Suppressor macrophage (primary cell): ENCODE measurements around the gene SNTA1.
A peak's percentile ranks its signal among the peaks of the same experiment; 100 is the strongest.
"Not testable (repeated sequence)": the region's sequence is repeated elsewhere in the genome, so short reads cannot be mapped to it uniquely, and the experiment has no call there.

ENCODE experiments used
- DNase-seq, 4 experiments: peaks; one replicate each; pipeline ENCODE4 v3.0.0-alpha.2; 2020 to 2022

SNTA1 gene

DNA sequence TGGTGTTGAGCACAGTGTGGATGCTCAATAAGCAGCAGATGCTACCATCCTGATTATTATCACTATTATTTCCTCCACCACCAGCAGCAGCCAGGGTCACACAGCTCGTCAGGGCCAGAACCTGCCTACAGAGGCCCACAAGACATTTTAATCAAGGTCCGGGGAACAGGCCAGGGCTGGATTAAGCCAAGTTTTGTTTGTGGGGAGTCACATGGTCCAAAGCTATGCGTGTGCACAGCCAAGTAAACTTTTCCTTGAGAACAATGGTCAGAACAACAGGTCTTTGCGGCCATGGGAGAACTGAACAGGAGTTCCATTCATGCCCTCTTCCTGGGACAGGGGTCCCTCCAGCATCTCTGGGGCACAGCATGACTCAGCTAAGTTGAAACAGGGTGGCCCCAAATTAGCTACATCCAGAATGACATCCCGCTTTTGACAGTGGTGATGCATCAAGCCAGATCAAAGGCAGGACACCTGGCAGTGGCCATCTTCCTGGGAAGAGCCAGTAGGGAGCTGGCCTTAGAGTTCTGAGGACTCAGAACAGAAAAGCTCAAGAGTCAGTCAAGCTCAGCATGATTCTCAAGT, 11.7 kb downstream of the SNTA1 start:
- DNase-seq: no peak

DNA sequence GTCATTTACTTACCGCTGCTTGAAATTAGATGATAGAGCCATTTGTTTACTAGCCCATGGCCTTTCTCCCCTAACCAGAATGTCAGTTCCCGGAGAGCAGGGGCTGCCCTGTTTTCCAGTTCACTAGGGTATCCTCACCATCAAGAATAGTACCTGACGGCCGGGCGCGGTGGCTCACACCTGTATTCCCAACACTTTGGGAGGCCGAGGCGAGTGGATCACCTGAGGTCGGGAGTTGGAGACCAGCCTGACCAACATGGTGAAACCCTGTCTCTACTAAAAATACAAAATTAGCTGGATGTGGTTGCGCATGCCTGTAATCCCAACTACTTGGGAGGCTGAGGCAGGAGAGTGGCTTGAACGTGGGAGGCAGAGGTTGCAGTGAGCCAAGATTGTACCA, 19.7 kb downstream of the SNTA1 start:
- DNase-seq: not testable (repeated sequence)

DNA sequence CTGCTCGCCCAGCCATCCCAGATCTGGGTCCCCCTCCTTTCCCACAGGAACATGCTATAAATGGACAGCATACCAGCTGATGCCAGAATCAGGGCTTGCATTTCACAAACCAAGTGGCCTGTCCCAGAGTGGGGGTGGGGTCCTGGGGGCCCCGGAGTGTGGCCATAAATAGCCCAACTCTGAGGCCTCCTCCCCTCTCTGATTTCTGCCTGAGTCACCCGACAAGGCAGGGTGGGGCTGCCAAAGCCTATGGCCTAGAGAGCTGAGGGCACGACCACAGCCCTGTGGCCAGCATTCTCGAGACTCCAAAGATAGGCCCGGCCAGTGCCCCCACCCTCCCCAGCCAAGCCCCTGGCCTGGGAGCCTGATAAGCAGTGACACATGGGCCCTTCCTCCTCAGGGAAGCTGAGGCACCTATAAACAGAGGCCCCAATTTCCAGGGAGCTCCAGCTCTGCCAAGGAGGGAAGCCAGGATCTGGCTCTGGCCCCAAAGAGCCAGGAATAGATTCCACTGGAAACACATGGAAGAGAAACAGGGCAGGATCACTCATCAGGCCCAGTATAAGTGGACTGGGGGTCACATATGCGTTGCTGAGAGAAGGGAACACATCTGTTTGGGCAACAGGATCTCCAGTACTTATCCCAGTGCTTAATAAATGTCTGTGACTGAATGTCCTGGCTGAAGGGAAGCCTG, 20.3 kb downstream of the SNTA1 start:
- no peak for DNase-seq

DNA sequence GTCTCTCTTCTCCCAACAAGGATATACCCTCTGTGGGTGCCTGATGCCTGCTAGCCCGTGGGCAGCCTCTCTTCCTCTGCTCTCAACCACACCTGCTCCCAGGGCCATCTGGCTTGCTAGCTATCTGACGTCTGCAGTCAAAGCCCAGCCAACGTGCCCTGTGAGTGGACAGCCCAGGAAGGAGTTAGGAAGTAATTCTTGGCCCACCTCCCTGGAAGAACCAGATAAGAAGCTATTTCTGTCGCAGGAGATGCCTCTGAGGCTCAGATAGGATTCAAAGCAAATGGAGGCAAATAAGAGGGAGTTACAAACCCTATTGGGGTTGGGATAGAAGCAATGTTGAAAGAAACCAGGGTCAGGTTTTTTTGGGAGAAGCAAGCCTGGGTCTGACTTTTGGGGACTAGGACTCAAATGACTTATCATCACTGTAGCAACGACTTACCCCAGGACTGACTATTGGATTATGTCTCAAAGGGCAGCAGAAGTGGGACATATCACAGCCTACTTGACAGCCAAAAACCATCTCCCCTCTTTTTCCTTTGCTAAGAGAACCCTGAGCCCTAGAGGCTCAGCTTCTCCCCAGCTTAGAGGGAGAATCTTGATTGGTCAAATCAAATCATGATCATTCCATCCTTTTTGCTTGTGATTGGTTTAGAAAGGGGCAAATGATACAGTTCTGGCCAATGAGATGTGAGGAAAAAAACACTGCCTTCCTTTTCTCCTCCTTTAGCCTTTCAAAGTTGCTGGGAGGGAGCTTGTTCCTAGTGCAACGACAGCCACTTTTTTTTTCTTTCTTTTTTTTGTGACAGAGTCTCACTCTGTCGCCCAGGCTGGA, 24.2 kb downstream of the SNTA1 start:
- no peak for DNase-seq

DNA sequence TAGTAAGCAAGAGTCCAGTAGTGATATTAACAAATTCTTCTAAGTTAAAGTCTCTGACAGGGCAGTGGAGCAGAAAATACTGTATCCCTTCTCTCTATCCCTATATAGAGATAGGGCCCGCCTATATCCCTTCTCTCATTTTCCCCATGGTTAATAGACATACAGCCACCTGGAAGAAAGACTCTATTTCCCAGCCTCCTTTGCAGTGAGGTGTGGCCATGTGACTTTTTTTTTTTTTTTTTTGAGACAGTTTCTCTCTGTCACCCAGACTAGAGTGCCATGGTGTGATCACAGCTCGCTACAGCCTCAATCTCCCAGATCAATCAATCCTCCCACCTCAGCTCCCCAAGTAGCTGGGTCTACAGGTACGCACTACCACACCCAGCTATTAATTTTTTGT, 25.5 kb downstream of the SNTA1 start:
- DNase-seq: no peak

- DNase-seq: peak in 2 of 4 experiments; percentile 15 to 30
Measured at GRCh38 chr20:33415948-33416347, 27.6 kb downstream of the SNTA1 start.

DNA sequence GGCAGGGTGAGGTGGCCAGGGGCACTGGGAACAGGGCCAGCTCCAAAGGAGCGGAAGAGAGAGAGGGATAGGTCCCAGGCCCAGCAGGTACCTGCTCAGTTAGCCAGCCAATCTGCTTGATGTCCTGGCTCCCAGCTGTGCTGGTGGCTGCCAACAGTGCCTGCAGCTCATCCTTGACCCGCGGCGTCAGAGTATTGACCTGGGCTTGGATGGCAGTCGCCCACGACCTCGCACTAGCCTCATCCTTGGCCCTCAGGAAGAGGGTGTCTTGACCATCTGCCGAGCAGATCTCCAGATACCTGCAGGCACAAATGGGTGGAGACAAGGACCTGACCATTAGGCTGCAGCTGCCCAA, 31.1 kb downstream of the SNTA1 start:
- no peak for DNase-seq

DNA sequence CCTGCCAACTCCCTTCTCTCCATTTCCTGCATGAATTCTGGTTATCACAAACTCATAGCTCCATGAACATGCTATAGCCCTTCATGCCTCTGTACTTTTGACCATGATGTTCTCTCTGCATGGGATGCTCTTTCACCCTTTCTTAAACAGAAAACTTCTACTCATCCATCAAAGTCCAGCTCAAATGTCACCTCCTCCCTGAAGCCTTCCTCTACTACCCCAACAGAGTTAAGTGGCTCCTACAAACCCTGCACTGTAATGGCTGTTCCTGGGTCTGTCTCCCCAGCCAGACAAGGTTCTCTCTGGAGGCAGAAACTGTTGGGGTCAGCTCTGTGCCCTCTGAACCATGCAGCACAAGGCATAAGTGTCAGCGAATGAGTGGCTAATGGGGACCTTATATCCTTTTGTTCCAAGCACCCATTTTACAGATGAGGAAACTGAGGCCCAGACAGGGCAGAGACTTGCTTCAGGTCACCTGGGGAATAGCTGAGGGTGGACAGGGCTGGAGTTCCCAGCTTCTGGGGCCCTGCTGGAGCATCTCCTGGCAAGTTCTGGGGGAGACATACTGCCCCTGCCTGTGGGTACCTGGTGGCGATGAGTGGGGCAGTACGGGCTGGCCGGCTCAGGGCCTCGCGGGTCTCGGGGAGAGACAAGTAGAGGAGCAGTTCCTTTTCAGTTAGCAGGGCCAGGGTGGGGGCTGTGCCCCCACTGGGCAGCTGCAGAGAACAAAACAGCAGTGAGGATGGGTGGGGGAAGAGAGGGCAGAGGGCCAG, 31.7 kb downstream of the SNTA1 start:
- no peak for DNase-seq

GRCh38 chr20:33411242-33411641, 32.3 kb downstream of the SNTA1 start:
- DNase-seq: no peak

- no peak for DNase-seq
Measured at GRCh38 chr20:33410081-33410742, 33.4 kb downstream of the SNTA1 start.

DNA sequence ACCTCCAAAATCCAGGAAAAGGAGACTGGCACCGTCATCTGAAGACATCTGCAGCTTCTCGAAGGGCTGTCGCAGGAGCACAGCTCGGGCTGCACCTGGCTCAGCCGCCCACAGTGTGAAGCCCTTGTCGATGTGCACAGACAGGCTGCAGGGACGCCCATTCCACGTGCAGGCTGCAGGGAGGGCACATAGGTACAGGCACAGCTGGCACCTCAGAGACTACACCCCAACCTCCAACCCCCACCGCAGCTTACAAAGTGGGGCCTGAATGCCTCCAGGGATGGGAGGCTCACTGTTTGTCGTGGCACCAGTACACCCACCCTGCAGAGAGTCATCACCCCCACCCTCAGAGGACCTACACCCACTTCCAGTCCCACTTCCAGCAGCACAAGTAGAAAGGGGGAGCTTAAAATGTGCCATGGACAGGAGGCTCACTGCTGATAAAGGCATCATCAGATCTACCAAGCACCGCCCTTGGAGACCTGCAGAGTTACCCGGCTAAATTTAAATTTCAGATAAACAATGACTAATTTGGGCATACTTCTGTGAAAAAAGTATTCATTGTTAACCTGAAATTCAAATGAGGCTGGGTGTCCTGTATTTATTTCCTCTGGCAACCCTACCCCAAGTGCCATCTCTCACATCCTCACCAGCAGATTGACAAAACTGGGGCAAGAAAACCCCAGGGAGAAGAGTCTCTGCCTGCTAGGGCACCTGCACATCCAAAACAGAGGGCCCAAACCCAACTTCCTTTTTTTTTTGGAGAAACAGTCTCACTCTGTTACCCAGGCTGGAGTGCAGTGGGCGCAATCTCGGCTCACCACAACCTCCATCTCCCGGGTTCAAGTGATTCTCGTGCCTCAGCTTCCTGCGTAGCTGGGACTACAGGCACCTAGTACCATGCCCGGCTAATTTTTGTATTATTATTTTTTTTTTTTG, 34.6 kb downstream of the SNTA1 start:
- DNase-seq: peak in 2 of 4 experiments; percentile 16 to 19

DNA sequence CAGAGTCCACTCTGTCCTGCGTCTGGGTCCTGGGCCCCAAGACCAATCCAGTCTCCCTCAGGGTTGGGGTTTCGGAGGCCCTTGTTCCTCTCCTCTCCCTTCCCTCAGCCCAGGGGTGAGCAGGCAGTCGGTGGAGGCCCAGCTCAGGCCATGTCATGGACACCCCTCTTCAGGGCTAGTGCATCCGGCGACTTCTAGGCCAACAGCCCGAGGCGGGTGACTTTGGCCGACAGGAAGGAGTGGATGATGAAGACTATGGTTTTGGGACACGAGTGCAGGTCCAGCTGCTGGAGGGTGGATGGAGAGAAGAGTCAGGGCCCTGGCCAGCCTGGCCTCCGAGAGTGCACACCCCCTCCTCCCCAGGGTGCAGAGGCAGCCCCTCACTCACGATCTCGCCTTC, 35.2 kb downstream of the SNTA1 start:
- DNase-seq: no peak

DNA sequence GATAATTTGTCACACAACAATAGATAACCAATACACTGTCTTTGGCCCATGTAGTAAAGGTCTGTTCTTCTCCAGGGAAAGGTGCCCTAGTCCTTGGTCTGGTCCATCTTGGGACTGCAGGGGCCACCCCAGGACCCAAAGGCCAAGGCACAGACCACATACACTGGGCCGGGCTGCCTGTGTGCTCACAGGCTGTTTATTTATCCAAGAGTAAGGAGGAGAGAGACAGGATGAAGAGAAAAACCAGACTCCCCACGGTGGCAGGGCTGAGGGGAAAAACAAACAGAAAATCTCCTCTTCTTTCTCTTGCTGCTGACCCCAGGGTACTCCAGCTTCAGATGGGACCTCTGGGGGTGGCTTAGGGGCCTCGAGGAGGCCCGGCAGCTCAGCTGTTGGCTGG, 35.8 kb downstream of the SNTA1 start:
- DNase-seq: no peak

DNA sequence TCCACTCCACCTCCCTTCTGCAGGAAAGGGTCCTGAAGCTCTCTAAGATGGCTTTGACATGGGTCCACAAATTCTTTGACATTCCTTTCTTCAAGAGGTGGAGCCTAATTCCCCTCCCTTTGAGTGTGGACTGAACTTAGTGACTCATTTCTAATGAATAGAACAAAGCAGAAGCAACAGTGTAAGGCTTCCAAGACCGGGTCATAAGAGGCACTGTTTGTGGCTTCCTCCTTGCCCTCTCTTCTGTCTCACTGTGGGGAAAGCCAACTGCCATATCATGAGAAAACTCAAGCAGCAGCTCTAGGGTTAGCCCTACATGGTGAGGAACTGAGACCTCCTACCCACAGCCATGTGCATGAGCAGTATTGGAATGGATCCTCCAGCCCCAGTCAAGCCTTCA, 36.3 kb downstream of the SNTA1 start:
- DNase-seq: peak; percentile 71 to 84 (median 79)

GRCh38 chr20:33404281-33404680, 39.3 kb downstream of the SNTA1 start:
- DNase-seq: no peak

DNA sequence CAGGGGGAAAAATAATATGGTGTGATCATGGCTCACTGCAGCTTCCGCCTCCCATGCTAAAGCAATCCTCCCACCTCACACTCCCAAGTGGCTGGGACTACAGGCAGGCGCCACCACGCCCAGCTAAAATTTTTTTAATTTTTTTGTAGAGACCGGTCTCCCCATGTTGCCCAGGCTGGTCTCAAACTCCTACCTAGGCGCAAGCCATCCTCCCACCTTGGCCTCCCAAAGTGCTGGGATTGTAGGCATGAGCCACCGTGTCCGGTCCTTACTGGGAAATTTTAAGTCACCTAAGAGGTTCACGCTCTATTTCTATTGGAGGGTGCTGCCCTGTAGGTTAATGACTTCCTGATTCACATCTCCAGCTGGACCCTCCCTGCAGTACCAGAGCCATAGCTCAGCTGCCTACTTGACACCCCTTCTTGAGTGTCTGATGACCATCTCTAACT, 41.6 kb downstream of the SNTA1 start:
- DNase-seq: peak; percentile 23 to 60 (median 55)

- DNase-seq: peak; percentile 91 to 96 (median 94)
Measured at GRCh38 chr20:33401184-33401920, 42.2 kb downstream of the SNTA1 start, which contains the start of gene CDK5RAP1. TSS of gene CDK5RAP1 (minus strand) at chr20:33401519. CDS start at chr20:33397064, 4,455 bp downstream.

GRCh38 chr20:33400812-33401183, 42.8 kb downstream of the SNTA1 start:
- no peak for DNase-seq

GRCh38 chr20:33399924-33400323, 43.6 kb downstream of the SNTA1 start:
- DNase-seq: peak; percentile 41 to 64 (median 58)

GRCh38 chr20:33394718-33395117, 48.8 kb downstream of the SNTA1 start:
- DNase-seq: no peak
